AG04449 (cell line): Measurements from ENCODE around the gene USP7.

Experiments
- CTCF ChIA-PET: fragments of 350-600 bp; formaldehyde crosslinking; extraction: SDS; loops from one replicate; lab custom pipeline; 2021; ENCODE audit warnings: antibody characterized with exemption; lab: Yijun Ruan, JAX
- POLR2A ChIA-PET: fragments of 400-600, 350-600 bp; formaldehyde crosslinking; extraction: SDS; loops from one replicate; lab custom pipeline; 2020; ENCODE audit warnings: antibody characterized with exemption, inconsistent platforms; lab: Yijun Ruan, JAX
- DNase-seq: peaks from one replicate; pipeline ENCODE4 v3.0.0-alpha.2; 2010; ENCODE audit warnings: low read depth, low spot score
- H3K4me3 ChIP-seq: 2 replicates; pipeline ENCODE4 v1.5.1; 2011; ENCODE audit warnings: low read depth, mild to moderate bottlenecking, control low read depth, low read length
- CTCF ChIP-seq: IDR thresholded peaks from one replicate; pipeline ENCODE4 v1.5.1; 2011; ENCODE audit warnings: mild to moderate bottlenecking, moderate library complexity, low read length, control low read depth, inconsistent platforms; ENCODE audit not compliant: insufficient read depth; ENCODE audit errors: missing control alignments

The USP7 gene

GRCh38 chr16:8967132-8967821 lies 3.6 kb upstream of the USP7 start:
- no peak for DNase-seq
- no peak overlapping the region for H3K4me3 ChIP-seq
- POLR2A ChIA-PET: interaction anchor here (0.7 kb wide), 1 partner anchor 162 kb away, joined by 3 read pairs; no protein-coding TSS in a partner anchor
- no peak for TF ChIP-seq CTCF
- CTCF ChIA-PET: interaction anchor here (1.0 to 2.0 kb wide), 2 partner anchors 19 to 42 kb away, joined by 4 to 5 read pairs; no protein-coding TSS in a partner anchor

- CTCF ChIA-PET: interaction anchor here (1.0 to 2.0 kb wide), 2 partner anchors 20 to 42 kb away, joined by 4 to 5 read pairs; no protein-coding TSS in a partner anchor
These were observed 3.1 kb upstream of the USP7 start for GRCh38 chr16:8966817-8967131.

GRCh38 chr16:8964462-8964861 lies 756 bp upstream of the USP7 start:
- DNase-seq: no peak
- H3K4me3 ChIP-seq: peak overlapping the region; percentile 63
- ChIA-PET CTCF (interaction anchor here (1.1 kb wide), 1 partner anchor 8 kb away, joined by 7 read pairs; no protein-coding TSS in a partner anchor), POLR2A (interaction anchor here (0.6 to 1.5 kb wide), 3 partner anchors 32 to 127 kb away, joined by 3 to 4 read pairs (median 4); partner anchors contain the start of gene HAPSTR1)
- no peak for TF ChIP-seq CTCF

More at GRCh38 chr16:8966817-8967131, 3.1 kb upstream of the USP7 start:
- POLR2A ChIA-PET: no interaction called here
- H3K4me3 ChIP-seq: no peak overlapping the region
- TF ChIP-seq CTCF: no peak
- no peak for DNase-seq

GRCh38 chr16:8963010-8963820 lies 491 bp downstream of the USP7 start:
- CTCF ChIA-PET: interaction anchor here (1.1 kb wide), 1 partner anchor 10 kb away, joined by 7 read pairs; no protein-coding TSS in a partner anchor
- TF ChIP-seq CTCF: no peak
- H3K4me3 ChIP-seq: peak overlapping the region; percentile 68
- DNase-seq: no peak
- POLR2A ChIA-PET: interaction anchor here (1.5 kb wide), 2 partner anchors 46 to 128 kb away, joined by 4 read pairs; partner anchors contain the start of gene HAPSTR1

- POLR2A ChIA-PET: interaction anchor here (0.7 kb wide), 1 partner anchor 46 kb away, joined by 4 read pairs; no protein-coding TSS in a partner anchor
- CTCF ChIA-PET: interaction anchor here (1.1 kb wide), 1 partner anchor 26 kb away, joined by 4 read pairs; no protein-coding TSS in a partner anchor
- TF ChIP-seq CTCF: no peak
- DNase-seq: no peak
- peak overlapping the region; percentile 68 for H3K4me3 ChIP-seq
These were observed 1.2 kb downstream of the USP7 start for GRCh38 chr16:8962393-8963009.
